OCI-LY3 (cell line): ENCODE measurements around the gene TMEM18.

Experiments used
- CTCF ChIP-seq: fragments of 200-600, 300-600 bp; sonication (generic); IDR thresholded peaks from 2 replicates; pipeline ENCODE4 v1.5.1; 2014; ENCODE audit warnings: antibody characterized with exemption, low read length, low read depth
- EZH2phosphoT487 ChIP-seq: fragments of 200-600 bp; shearing (Covaris generic); IDR thresholded peaks from 2 replicates; pipeline ENCODE4 v1.6.1; 2018; ENCODE audit warnings: antibody characterized with exemption, mixed run types, low read depth

- TF ChIP-seq CTCF (no peak), EZH2phosphoT487 (no peak)
These were observed 12.8 kb upstream of the TMEM18 start for GRCh38 chr2:689877-690510.
